ENCODE measurements around the gene B4GALT5.

DNA sequence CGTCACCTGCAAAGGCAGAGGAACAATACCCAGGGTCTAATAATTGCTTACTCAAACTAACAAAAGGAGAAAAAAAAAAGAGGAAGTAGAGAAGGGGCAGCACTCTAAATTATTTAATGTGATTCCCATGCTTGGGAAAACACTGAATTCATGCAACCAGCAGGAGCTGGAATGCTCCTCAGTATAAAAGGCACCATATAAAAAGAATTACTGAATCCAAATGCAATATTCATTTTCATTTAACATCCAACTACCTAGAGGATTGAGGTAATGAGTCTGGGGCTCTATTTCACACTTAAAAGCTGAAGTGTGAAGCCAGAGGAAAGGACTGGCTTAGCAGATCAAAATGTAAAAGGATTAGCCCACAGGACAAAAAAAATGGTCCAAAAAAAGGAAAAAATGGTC lies 8.7 kb downstream of the B4GALT5 start:
- TF ChIP-seq, protein P1, sequence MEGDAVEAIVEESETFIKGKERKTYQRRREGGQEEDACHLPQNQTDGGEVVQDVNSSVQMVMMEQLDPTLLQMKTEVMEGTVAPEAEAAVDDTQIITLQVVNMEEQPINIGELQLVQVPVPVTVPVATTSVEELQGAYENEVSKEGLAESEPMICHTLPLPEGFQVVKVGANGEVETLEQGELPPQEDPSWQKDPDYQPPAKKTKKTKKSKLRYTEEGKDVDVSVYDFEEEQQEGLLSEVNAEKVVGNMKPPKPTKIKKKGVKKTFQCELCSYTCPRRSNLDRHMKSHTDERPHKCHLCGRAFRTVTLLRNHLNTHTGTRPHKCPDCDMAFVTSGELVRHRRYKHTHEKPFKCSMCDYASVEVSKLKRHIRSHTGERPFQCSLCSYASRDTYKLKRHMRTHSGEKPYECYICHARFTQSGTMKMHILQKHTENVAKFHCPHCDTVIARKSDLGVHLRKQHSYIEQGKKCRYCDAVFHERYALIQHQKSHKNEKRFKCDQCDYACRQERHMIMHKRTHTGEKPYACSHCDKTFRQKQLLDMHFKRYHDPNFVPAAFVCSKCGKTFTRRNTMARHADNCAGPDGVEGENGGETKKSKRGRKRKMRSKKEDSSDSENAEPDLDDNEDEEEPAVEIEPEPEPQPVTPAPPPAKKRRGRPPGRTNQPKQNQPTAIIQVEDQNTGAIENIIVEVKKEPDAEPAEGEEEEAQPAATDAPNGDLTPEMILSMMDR (IDR thresholded peaks at IDR 0.05), result no peak
- no peak for TF ChIP-seq POLR2A (IDR thresholded peaks at IDR 0.05)

Measured in body of pancreas (tissue), 4 donors.